GM18508 (cell line): ENCODE results near the gene CCDC7.
"Not testable (repeated sequence)": the region's sequence is repeated elsewhere in the genome, so short reads cannot be mapped to it uniquely, and the experiment has no call there.

ENCODE experiments used
- ATAC-seq: cut with Tn5 transposase; IDR thresholded peaks from one replicate; pipeline ENCODE4 v1.9.1; 2021; ENCODE audit warnings: moderate number of reproducible peaks; ENCODE audit not compliant: insufficient read depth, unreplicated experiment

CCDC7 gene

DNA sequence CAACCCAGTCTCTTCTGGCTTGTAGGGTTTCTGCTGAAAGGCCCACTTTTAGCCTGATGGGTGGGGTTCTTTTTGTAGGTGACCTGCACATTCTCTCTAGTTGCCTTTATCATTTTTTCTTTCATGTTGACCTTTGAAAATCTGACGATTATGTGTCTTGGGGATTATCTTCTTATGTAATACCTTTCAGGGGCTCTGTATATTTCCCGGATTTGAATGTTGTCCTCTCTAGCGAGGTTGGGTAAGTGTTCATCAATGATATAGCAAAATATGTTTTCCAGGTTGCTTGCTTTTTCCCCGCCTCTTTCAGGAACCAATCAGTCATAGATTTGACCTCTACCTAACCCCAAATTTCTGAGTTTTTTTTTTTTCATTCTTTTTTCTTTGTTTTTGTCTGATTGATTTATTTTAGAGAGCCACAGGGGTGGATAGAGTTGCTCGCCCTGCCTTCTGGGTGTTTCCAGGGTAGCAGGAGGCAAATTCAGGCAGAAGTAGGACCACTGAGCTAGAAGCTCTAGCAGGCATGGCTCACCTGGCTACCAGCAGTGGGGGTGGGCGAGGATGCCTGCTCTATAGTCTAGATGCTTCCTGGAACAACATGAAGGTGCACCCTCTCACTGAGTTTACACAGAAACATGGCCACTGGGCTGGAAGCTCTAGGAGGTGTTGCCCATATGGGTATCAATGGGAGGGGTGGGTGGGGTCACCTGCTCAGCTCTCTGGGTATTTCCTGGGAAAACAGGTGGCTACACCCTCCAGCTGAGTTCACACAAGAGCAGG lies 94.9 kb downstream of the CCDC7 start:
- ATAC-seq = no peak

DNA sequence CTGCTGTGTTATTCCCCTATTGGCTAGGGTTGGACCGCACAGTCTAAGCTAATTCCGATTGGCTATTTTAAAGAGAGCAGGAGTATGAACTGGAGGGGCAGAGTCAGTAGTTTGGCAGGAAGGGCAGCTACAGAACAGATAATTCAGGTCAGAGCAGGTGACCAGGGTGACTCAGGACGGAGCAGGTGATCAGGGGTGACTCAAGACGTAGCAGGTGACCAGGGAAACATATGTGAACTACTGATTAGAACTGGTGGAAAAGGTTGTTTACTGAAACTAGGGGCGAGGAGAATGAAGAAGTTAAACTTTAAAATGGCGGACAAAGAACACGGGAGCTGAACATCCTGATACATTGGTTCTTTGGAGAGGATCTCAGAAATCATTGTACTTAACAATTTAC lies 102.3 kb downstream of the CCDC7 start:
- no peak for ATAC-seq

DNA sequence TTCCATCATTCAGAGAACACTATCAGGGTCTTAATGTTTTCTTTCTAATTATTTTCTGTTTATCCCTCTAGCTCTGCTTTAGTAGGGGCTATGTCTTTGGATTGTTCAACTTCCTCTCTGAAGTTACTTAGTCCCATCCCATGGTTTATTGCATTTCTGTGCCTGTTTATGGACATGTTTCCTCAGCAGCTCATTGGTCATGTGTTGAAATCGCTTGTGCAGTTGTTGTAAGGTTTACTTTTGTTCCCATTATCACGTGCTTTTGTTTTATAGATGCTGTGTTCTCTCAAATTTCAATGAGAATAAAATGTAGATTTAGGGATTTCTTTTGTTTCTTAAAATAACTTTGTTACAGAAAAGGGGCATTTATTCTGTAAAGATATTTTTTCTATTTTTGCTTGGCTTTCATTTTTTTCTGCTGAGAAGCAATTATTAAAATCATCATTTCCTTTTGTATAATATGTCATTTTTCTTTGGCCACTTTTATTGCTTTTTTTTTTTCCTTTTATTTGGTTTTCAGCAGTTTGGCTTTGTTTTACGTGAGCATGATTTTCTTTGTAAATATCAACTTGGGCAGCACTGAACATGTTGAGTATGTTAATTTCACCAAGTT lies 110.9 kb downstream of the CCDC7 start:
- no peak for ATAC-seq

DNA sequence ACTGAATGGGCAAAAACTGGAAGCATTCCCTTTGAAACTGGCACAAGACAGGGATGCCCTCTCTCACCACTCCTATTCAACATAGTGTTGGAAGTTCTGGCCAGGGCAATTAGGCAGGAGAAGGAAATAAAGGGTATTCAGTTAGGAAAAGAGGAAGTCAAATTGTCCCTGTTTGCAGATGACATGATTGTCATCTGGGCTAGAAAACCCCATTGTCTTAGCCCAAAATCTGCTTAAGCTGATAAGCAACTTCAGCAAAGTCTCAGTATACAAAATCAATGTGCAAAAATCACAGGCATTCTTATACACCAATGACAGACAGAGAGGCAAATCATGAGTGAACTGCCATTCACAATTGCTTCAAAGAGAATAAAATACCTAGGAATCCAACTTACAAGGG lies 116.8 kb downstream of the CCDC7 start:
- not testable (repeated sequence) for ATAC-seq

DNA sequence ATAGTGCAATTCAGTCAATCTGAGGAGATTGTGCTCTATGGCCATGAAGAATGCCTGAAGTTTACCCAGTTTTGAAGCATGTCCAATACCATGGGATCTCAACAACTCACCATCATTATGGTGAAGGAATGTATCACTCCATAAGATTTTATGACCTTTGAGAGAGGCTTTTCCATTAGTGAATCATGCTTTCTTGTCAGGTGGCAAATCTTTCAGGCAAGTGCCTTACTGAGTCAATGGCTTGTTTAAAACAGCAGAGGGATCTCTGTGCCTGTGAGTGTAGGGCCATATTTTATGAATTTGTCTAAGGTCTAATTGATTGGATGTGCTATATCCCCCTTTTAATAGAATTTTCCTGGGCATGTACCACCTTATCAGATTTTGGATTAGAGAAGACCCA lies 131.5 kb downstream of the CCDC7 start:
- ATAC-seq = no peak

DNA sequence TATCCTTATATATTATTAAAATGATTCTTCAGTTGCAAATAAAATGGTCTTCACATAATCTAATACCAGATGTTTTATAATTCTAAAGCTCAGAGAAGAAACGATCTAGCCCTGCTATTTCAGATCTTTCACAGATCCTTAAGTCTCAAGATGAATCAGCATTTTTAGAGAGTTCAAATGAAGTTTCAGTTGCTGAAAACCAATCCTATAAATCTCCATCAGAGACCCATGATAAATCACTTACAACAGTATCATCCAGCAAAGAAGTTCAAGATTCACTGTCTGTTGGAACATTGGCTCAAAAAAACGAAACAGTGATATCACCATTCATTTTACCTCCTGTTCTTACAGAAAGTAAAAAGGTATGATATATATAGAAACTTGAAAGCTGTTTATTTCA lies 137.0 kb downstream of the CCDC7 start:
- ATAC-seq = no peak

DNA sequence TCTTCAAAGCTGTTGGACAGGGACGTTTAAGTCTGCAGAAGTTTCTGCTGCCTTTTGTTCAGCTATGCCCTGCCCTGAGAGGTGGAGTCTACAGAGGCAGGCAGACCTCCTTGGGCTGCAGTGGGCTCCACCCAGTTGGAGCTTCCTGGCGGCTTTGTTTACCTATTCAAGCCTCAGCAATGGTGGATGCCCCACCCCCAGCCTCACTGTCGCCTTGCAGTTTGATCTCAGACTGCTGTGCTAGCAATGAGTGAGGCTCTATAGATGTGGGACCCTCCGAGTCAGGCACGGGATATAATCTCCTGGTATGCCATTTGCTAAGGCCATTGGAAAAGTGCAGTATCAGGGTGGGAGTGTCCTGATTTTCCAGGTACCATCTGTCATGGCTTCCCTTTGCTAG lies 152.1 kb downstream of the CCDC7 start:
- ATAC-seq = not testable (repeated sequence)

DNA sequence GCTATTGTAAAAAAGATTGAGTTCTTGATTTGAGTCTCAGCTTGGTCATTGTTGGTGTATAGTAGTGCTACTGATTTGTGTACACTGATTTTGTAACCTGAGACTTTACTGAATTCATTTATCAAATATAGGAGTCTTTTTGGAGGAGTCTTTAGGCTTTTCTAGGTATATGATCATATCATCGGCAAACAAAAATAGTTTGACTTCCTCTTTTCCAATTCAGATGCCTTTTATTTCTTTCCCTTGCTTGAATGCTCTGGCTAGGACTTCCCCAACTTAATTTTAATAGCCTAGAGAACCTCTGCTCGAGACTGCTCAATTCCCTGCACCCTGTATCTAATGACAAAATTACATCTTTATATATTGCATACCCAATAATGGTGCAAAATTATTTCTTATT lies 154.4 kb downstream of the CCDC7 start:
- no peak for ATAC-seq

DNA sequence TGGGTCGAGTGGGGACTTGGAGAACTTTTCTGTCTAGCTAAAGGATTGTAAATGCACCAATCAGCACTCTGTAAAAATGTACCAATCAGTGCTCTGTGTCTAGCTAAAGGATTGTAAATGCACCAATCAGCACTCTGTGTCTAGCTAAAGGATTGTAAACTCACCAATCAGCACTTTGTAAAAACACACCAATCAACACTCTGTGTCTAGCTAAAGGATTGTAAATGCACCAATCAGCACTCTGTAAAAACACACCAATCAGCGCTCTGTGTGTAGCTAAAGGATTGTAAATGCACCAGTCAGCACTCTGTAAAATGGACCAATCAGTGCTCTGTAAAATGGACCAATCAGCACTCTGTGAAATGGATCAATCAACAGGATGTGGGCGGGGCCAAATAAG lies 155.6 kb downstream of the CCDC7 start:
- not testable (repeated sequence) for ATAC-seq

DNA sequence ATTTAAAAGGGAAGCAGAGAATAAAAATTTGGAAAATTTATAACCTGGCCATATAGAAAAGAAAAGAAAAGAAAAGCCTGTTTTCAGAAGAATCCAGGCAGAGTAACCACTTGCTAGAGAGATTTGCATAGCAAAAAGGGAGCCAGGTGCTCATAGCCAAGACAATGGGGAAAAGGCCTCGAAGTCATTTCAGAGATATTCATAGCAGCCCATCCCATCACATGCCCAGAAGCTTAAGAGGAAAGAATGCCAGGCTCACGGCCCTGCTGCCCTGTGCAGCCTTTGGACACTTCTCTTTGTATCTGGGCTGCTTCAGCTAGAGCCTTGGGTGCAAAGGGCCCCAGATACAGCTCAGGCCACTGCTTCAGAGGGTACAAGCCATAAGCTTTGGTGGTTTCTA lies 159.8 kb downstream of the CCDC7 start:
- no peak for ATAC-seq

DNA sequence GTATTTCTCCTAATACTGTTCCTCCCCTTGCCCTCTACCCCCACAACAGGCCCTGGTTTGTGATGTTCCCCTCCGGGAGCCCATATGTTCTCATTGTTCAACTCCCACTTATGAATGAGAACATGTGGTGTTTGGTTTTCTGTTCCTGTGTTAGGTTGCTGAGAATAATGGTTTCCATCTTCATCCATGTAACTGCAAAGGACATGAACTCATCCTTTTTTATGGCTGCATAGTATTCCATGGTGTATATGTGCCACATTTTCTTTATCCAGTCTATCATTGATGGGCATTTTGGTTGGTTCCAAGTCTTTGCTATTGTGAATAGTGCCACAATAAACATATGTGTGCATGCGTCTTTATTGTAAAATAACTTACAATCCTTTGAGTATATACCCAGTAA lies 164.6 kb downstream of the CCDC7 start:
- not testable (repeated sequence) for ATAC-seq

DNA sequence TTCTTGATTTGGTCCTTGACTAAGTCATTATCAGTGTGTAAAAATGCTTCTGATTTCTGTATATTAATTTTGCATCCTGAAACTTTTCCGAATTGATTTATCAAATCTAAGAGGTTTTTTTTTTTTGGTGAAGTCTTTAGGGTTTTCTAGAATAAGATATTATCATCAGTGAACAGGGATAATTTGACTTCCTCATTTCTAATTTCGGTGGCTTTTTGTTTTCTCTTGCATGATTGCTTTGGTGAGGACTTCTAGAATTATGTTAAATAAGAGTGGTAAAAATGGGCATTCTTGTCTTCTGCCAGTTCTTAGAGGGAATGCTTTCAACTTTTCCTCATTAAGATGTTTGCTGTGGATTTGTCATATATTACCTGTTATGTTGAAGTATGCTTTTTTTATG lies 170.5 kb downstream of the CCDC7 start:
- no peak for ATAC-seq

DNA sequence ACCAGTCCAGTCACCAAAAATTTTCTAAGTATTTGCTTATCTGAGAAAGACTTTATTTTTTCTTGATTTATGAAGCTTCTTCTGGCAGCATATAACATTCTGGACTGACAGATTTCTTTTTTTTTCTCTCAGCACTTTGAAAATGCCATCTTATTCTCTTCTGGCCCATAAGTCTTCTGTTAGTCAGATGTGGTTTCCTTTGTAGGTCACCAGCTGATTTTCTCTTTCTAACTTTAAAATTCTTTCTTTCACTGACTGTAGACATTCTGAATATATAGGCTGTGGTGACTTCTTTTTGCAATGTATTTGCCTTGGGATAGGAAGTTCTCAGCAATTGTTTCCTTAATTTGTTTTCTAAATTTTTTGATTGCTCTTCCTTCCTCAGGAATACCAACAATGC lies 172.5 kb downstream of the CCDC7 start:
- no peak for ATAC-seq

DNA sequence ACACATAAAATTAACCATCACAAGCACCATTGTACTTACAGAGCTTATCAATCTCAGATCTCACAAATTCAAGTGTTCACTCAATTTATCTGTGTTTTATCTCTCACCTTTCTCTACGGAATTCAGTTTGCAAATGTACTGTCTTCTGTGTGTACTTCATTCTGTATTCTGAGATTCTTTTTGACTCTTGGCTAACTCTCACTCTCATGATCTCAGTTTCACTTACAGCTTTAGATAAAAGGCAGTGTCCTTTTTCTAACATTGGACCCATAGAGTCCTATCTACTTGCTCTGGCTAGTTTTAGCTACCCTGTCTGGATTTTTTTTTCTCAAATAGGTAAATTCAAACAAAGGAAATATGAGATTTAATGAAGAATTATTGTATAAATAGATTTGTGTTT lies 176.0 kb downstream of the CCDC7 start:
- ATAC-seq = no peak

DNA sequence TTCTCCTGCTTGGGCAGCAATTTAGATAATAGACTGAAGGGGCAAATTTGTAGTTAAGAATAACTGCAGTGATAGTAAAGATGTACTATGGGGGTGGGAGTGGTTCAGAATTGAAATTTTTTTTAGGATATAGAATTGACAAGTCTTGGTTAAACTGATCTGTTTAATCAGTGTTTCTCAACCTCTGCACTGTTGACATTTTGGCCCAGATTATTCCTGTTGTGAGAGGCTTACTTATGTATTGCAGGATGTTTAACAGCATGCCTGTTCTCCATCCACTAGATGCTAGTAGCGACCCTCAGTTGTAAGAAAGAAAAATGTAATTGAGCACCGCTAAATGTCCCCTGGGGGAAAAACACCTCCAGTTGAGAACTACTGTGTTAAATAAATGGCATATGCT lies 176.5 kb downstream of the CCDC7 start:
- no peak for ATAC-seq

DNA sequence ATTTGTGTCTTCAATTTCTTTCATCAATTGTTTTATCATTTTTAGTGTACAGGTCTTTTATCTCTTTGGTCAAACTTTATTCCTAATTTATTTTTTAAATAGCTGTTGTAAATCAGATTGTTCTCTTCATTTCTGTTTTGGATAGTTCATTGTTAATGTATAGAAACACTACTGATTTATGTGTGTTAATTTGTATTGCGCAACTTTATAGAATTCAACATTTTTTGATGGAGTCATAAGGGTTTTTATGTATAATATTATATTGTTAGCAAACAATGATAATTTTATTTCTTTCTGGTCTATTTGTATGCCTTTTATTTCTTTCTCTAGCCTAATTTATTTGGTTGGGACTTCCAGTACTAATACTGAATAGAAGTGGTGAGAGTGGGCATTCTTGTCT lies 181.2 kb downstream of the CCDC7 start:
- ATAC-seq = no peak

DNA sequence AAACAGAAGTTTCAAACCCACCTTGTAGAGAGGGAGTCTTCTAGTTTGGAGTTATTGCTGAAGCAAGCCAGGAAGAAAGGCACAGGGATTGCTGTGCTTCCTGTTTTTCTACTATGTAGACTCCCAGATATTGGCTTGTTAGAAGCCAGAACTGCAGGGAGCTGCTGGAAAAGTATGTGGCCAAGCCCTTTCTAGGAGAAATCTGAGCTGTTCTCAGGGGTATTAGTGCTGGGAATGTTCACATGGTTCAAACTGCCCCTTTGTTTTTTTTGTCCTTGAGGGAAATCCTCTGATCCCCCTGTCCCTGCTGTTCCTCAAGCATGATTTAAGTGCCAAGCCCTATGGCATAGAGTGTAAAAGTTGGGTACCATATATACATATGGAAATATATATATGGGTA lies 184.0 kb downstream of the CCDC7 start:
- no peak for ATAC-seq

DNA sequence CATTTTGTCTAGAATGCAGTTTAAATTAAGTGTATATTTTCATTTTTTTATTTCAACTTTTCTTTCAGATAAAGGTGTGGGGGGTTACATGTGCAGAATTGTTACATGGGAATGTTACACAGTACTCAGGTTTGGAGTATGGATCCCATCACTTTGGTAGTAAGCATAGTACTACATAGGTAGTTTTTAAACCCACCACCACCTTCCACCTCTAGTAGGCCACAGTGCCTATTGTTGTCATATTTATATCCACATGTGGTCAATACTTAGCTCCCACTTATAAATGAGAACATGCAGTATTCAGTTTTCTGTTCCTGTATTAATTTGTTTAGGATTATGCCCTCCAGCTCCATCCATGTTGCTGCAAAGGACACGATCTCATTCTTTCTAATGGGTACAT lies 200.6 kb downstream of the CCDC7 start:
- no peak for ATAC-seq

DNA sequence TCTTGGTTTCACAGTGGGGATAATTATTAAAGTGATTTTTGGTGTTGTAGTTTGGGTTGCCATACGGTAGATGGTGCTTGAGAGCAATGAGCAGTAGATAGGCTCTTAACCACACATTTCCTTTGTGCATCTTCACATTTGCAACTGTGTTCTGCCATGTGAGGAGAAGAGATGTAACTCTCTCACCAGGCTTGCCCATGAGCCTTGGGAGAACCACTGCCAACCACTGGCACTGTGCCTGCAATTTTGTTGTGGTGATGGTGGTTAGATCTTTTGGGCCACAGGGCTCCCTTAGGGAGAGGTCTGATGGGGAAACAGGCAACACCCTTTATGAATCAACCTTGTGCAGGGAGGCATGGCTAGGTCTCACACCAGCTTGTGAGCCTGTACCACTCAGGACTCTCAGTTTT lies 204.3 kb downstream of the CCDC7 start:
- no peak for ATAC-seq

DNA sequence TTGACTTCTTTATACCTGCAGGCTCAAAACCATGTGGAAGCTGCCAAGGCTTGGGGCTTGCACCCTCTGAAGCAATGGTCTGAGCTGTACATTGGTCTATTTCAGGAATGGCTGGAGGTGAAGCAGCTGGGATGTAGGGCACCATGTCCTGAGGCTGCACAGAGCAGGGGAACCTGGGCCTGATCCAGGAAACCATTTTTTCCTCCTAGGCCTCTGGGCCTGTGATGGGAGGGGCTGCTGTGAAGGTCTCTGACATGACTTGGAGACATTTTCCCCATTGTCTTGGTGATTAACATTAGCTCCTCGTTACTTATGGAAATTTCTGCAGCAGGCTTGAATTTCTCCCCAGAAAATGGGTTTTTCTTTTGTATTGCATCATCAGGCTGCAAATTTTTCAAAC lies 211.5 kb downstream of the CCDC7 start:
- ATAC-seq = not testable (repeated sequence)

DNA sequence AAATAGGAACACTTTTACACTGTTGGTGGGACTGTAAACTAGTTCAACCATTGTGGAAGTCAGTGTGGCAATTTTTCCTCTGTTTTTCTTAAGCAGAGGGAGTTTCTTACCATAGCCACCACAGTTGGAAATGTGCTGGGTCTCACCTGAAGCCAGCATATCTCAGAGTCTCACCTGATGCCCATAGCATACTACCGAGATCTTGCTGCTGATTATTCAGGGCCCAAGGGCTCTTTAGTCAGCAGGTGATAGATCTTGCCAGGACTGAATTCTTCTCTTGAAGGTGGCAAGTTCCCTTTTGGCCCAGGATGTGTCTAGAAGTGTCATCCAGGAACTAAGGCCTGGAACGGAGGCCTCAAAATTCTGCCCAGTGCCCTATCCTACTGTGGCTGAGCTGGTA lies 215.4 kb downstream of the CCDC7 start:
- no peak for ATAC-seq
